GM21786 (cell line): ENCODE results near the gene CERKL.
"Not testable (repeated sequence)": the region's sequence is repeated elsewhere in the genome, so short reads cannot be mapped to it uniquely, and the experiment has no call there.

Source experiments
- ATAC-seq: cut with Tn5 transposase; IDR thresholded peaks from one replicate; pipeline ENCODE4 v1.9.1; 2021; ENCODE audit not compliant: unreplicated experiment

Gene CERKL, protein sequence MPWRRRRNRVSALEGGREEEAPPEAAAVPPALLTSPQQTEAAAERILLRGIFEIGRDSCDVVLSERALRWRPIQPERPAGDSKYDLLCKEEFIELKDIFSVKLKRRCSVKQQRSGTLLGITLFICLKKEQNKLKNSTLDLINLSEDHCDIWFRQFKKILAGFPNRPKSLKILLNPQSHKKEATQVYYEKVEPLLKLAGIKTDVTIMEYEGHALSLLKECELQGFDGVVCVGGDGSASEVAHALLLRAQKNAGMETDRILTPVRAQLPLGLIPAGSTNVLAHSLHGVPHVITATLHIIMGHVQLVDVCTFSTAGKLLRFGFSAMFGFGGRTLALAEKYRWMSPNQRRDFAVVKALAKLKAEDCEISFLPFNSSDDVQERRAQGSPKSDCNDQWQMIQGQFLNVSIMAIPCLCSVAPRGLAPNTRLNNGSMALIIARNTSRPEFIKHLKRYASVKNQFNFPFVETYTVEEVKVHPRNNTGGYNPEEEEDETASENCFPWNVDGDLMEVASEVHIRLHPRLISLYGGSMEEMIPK

DNA sequence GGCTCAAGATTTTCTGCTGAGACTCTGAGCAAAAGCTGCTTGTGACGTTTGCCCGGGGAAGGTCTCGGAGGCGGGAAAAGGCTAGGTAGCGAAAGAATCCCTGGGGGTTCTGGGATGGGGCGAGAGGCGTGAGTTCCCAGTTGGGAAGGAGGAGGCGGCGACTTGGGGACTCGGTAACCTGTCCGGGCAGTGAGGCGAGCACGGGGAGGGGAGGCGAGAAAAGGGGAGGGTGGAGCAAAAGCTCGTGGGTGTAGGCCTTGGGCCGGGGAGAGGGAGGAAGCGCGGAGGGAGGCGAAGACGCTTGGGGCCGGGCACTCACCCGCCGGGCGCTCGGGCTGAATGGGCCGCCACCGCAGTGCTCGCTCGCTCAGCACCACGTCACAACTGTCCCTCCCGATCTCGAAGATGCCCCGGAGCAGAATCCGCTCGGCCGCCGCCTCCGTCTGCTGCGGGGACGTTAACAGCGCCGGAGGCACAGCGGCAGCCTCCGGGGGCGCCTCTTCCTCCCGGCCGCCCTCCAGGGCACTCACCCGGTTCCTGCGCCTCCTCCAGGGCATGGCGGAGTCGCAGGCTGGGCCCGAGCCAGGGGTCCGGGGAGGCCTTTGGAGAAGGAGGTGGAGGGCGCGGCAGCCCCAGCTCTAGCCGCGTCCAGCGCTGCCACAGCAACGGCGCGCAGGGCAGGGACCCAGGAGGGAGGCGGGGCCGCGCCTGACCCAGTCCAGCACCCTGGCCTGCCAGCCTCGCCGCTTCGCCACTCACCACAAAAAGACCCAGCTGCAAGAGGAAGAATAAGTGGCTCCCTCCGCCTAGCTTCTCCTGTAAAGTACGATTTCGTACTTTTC, at the start of gene CERKL:
TSS of gene CERKL (minus strand) at position 656 of the 842 bp plus-strand sequence. CDS start at position 557, 99 bp downstream.
- ATAC-seq = peak; percentile 87

DNA sequence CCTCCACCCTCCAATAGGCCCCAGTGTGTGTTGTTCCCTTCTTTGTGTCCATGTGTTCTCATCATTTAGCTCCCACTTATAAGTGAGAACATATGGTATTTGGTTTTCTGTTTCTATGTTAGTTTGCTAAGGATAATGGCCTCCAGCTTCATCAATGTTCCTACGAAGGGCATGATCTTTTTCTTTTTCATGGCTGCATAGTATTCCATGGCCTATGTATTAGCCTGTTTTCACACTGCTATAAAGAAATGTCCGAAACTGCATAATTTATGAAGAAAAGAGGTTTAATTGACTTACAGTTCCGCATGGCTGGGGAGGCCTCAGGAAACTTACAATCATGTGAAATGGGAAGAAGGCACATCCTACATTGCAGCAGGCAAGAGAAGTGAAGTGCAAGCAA, 45.6 kb upstream of the CERKL start:
- not testable (repeated sequence) for ATAC-seq

DNA sequence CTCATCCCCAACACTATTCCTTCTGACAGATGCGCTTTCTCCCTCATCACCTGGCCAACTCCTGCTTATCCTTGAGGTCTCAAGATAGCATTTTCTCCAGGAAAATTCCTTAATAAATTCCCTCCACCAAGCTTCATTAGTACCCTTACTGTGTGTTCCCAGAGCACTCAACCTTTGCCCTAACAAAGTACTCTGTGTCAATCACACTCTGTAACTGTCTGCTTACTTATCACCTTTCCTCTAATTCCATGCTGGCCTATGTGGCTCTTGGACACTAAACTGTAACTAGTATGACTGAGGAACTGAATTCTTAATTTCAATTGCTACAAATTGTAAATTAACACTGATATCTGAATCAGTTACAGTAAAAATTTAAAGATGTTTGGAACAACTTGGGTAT, 41.3 kb upstream of the CERKL start:
- no peak for ATAC-seq

DNA sequence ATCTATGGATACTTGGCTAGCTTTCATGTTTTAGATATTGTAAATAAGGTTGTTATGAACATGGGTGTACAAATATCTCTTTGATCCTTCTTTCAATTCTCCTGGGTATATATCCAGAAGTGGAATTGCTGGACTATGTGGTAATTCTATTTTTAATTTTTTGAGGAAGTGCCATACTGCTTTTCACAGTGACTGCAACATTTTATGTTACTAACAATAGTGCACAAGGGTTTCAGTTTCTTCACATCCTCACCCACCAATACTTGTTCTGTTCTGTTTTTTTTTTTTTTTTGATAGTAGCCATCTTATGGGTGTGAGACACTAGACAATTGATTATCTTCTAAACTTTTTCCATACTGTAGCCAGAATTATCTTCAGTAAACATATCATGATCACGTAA, 40.7 kb upstream of the CERKL start:
- no peak for ATAC-seq

DNA sequence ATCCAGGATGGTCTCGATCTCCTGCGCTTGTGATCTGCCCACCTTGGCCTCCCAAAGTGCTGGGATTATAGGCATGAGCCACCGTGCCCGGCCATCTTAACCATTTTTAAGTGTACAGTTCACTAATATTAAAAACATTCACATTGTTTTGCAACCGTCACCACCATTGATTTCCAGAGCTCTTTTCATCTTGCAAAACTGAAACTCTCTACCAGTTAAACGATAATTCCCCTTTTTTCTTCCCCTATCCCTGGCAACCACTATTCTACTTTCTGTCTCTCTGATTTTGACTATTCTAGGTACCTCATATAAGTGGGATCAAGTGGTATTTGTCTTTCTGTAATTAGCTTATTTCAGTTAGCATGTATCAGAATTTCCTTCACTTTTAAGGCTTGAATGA, 40.2 kb upstream of the CERKL start:
- ATAC-seq = no peak

DNA sequence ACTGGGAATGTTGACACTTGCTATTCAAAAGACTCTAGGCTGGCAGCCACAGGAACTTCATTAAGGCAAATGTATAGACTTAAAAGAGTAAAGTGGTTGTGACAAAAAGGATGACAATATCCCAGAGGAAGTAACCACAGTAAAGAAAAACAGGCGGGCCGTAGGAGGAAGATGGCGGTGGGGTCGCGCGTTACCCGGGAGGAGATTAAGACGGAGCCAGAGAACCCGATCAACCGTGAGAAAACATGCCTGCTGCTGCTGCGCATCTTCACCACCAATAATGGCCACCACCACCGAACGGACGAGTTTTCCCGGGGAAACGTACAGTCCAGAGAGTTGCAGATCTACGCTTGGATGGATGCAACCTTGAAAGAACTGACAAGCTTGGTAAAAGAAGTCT, 37.4 kb upstream of the CERKL start:
- ATAC-seq = no peak

DNA sequence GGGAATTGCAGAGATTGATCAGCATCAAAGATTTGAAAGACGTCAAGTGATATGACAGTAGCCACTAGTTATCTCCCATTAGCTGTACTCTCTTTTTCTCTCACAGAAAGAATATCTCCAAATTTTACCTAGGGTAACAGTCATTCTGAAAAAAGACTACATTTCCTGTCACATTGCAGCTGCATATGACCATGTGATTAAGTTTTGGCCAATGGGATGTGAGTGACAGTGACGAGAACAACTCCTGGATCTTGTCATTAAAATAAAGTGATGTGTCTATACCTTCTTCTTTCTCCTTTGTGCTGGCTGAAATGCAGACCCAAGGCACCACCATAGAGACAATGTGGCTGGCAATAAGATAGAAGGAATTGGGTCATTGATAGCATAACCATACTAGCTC, 34.0 kb upstream of the CERKL start:
- no peak for ATAC-seq

DNA sequence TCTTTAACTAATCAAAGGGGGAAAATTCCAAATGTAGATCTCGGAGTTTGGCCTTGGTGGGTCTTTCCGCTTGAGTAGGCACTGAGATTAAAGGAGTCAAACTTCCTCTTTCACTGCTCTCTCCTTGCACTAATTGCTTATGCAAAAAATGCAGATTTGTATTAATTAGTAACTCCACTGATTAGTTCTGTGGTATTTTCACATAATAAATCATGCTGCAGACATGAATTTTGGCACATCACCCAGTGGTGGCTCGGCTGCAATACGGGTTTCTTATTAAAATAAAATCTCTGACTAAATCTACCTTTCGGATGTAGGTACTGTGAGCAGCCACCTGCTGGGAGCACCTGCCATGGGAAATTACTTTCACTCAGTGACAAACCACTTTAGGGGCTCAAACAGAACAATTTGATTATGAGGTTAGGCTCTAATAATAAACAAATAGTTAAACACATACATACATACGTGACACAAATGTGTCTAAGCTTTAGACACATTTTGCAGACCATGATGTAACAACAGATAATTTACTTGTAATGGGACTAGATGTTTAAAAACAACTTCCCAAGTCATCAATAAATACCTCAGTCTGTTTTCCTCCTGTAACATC, 29.8 kb upstream of the CERKL start:
- no peak for ATAC-seq

DNA sequence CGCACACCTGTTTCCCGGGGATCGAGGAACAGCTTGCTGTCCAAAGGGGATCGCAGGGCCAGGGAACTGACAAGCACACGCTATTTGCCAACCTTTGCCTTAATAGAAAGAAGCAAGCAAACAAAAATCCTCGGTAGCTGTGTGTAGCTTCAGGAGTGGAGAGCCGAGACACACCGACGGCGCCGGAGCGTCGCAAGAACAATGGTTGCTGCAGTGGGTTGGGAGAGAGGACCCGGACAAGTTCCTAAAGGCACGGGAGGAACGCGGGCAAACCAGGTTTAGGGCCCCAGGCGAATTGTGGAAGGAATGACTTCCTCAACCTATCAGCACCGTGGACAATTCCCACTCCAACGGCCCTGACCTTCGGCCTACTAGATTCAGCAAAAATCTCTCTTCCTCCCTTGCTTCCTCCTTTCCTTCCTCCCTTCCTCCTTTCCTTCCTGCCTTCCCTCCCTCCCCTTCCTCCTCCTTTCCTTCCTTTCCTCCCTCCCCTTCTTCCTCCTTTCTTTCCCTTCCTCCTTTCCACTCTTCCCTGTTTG, 28.3 kb upstream of the CERKL start:
- no peak for ATAC-seq

DNA sequence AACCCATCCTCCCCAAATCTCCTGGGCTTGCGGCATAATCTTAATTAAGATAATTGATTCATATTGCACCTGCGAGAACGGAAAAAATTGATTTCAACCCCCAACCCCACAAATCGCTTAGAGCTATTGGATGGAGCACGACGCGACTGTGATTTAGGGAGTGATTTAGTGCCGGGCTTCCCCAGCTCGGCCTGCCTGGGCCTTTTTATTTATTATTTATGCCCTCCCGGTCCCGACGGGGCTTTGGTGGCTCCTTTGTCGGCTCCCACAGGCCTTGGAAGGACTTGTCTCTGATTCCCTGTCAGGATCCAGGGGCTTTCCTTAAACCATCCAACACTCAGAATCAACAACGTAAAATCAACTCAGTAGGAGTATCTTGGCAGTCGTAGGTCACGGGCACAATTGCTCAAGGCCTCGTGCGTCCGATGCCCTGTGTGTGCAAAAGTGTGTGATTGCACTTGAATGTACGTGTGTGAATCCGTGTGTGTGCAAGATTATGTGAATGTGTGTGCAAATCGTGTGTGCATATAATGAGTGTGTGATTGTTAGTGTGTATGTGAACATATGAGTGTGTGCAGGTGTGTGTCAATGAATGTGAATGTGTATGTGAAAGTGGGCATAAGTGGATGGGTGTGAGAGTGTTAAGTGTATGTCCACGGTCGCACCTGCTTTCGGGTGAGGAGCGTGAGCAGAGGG, 27.7 kb upstream of the CERKL start:
- ATAC-seq = no peak

DNA sequence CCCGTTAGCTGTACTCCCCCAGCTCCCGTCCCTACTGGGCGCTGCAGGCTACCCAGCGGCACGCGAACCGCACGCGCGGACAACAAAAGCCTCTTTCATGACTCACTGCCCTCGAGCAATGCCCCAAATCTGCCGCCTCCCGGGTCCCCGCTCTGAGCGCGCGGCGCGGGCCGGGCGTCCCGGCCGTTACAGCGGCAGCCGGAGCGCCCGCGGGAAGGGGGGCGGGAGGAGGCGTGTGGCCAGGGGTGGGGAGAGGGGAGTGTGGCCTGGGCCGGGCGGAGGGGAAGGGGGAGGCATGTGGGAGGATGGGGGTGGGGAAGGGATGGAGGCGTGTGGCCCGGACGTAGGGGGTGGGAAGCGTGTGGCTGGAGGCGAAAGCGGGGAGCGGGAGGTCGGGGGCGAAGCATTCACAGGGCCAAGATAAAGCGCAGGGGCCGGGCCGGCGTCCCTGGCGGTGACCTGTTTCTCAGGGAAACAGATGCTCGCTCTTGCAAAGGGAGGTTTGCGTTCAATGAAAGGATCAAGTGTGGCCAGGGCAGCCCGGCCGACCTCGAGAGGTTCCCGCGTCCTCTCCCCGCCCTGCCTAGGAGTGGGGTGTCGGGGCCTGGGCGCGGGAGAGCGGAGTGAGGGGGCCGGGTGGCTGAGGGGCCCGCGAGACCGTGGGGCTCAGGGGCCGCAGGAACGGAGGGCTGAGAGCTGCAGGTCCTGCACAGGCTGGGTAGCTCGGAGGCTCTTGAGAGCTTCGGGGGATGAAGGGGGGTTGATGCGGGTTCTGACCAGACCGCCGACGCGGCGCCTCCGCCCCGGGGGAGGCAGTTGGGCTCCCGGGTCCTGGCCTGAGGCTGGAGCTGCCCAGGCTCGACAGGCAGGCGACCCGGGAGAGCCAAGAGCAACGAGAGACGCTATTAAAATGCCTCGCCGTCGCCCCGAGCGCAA, 26.9 kb upstream of the CERKL start:
- no peak for ATAC-seq

DNA sequence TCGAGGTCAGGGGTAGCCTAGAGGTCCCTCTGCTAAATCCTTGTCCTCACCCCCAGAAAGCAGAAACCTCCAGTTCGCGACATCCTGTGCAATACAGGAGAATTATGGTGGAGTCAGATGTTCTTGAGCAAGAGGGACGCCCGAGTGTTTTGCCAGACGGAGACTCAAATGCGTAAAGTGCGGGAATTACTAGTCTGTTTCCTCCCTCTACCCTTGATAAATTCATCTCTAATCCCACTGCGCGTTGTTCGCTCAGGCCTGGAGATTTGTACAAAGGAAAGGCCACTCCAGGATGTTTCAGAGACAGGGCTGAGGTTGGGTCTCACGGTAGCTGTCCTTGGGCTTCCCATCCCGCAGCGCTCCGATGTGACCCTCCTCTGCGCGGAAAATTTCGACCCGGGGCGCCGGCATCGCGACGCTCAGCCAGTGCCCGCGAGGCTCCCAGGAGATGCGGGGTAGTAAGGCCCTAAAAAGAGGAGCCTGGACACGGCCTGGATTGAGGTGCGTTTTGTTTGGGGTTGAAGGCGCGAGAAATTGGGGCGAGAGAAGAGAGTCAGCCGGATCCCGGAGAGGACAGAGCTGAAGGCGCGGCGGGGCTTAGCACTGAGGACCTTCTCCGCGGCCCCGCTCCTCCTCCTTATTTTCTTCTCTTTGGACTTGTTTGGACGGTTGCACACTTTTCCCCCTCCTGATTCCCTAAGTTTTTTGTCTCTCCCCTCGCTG, 26.1 kb upstream of the CERKL start:
- ATAC-seq = no peak

DNA sequence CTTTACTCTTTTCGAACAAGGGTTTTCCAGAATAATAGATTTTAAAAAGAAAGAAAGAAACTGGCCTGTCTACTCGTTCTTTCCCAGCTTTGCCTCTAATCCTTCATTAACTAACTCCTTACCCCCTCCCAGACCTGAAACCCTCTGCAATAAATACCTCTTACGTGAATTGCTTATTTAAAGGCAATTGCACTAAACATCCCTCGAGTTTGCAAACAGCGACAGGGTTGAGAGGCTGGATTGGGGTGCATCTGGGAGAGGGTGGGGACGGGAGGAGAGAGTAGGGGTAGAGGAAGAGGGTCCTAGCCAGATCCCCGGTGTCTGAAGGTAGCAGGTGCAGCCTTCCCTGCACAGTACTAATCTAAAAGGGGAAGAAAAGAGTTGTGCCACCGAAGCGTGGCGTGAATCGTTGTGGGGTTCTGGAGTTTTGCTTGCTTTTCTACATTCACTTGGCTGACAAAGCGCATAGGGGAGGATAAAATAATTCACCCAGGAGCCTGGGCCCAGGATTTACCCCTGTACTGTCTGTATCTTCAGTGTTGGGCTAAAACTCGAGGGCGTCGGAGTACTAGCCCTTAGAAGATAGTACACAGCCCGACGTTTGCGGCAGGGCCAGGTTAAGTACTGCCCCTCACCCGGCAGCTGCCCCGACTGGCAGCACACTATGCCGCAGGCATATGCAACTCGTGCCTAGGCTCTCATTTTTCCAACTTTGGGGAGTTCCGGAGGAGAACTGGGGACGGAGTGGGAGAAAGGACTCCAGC, 25.3 kb upstream of the CERKL start:
- ATAC-seq = no peak

DNA sequence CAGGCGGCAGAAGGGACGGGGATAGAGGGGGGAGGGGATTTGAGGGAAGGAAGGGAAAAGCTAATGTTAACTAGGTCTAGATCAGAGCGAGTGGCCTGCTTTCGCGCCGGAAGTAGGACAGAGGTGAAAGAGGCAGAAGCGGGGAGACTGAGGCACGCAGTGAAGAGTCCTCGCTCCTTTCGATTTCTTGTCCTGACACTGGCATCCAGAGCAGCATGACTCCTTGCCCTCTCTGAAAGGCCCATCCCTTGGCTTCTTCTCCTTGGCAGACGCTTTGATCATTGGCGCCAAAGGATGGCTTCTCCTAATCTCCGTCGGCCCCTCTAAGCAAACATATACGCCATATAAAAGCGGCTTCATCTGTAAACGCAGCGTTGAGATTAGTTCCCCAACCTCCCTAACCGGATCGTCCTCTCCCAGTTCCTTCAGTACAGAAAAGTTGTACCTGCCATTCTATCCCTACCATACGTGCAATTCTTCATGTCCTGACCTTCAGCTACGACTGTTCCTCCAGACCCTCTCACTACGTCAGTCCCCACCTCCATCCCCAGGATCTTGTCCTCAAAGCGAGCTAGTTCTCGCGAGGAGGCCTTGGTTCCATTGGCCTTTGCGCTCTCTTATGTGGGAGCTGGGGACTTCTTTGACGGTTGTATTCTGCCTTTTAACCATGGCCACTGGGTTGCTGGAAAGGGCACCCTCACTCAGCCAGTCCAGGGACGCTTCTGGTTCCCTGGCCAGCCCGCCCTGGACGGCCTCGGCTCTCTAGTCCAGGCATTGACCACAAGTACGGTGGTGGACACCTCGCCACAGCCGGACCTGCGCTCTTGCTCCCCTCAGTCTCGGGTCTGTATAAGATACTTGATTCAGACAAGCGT, 24.3 kb upstream of the CERKL start:
- no peak for ATAC-seq

DNA sequence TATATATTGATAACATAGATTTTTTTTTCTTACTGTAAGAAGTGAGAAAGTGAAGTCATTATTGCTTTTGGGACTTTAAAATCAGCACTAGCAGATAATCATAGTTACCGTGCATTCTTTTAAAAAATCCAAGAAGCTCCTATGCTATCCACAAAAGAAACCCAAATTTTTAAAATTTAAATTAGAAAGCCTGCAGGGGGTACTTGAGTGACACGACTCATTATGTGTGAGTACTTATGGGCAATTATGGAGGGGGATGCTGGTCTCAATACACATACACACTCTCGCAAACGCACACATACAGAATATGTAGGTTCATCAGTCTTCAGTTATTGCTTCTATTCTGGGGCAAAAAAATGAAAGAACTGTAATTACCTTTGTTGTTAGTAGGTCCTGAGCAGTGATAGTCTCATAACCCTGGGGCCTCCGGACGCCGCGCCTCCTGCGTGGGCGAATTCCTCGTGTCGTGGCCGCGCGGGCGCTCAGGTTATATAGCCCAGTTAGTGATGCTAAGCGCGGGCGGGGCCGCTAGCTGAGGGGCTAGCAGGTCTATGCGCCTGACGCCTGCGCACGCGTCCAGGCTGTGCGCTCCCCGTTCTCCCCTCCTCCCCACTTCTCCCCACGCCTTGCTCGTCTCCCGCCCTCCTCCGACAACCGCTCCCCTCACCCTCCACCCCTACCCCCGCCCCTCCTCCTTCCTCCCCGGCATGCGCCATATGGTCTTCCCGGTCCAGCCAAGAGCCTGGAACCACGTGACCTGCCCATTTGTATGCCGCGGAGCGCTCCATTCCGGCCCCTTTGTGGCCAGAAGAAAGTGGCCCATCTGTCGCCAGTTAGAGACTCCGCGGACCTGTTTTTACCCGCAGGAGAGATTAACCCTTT, 23.4 kb upstream of the CERKL start, which contains the start of gene NEUROD1:
TSS of gene NEUROD1 (minus strand) at position 463 of the 882 bp plus-strand sequence. CDS start 1,657 bp downstream, outside the sequence.
- no peak for ATAC-seq

DNA sequence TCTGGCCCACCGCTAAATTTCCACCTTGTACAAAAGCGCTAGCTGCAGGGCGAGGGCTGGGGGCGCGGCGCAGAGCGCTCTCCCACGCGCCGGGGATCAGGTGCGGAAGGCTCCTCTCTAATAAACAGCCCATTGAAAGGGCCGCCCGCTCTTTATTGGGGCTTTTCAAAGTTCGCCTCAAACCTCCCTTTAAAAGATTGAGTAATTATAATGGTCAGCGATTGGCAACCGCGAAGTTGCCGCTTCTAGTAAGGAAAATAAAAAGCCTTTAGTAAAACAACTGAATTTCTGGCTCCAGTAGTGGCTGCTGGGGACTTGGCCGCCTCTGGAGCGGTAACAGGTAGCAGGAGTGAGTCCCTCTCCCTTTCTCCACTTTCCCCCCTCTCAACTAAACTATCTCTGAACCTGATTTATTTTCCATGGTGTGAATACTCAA, 22.7 kb upstream of the CERKL start:
- ATAC-seq = no peak
